ENCODE measurements around the gene LRCH1. TPM values are rescaled to one million over a fixed set of nuclear protein-coding genes. Genes with fewer than 3 reads are reported as not detected.

LRCH1 gene
- total and polyA plus RNA-seq, 2 of the 13 experiments (the other 11 are each of a cell fraction or from before 2014, with no cell fraction given), result 4.1 to 12.6 TPM

GRCh38 chr13:46796515-46797474 is 243.8 kb downstream of the LRCH1 start, which contains the start of gene ESD (continued):
- TF ChIP-seq RERE (CRISPR knock-in tag; IDR thresholded peaks at IDR 0.05; ENCODE audit: low read depth) (0 out of 2 replicates have a peak, but pooled peaks have one; percentile 52), ZNF687 (CRISPR knock-in tag; IDR thresholded peaks at IDR 0.05) (peak; percentile 98), MXD3 (CRISPR knock-in tag; IDR thresholded peaks at IDR 0.05) (peak; percentile 76), ZNF567 (CRISPR knock-in tag; IDR thresholded peaks at IDR 0.05; ENCODE audit: borderline replicate concordance) (no peak), ZNF639 (CRISPR knock-in tag; conservative IDR thresholded peaks at IDR 0.05) (peak; percentile 58; the same call in 1 of the 2 replicates), ZNF691 (CRISPR knock-in tag; IDR thresholded peaks at IDR 0.05; ENCODE audit: borderline replicate concordance, low read depth) (peak; percentile 12; the same call in 1 of the 2 replicates), MTA1 (CRISPR knock-in tag; IDR thresholded peaks at IDR 0.05; ENCODE audit: borderline replicate concordance) (peak; percentile 87; the same call in 1 of the 2 replicates), MBNL3 (CRISPR knock-in tag; conservative IDR thresholded peaks at IDR 0.05) (no peak), ZXDC (CRISPR knock-in tag; IDR thresholded peaks at IDR 0.05) (0 out of 2 replicates have a peak, but pooled peaks have one; percentile 19), SALL1 (CRISPR knock-in tag; IDR thresholded peaks at IDR 0.05) (peak; percentile 74), FLYWCH1 (CRISPR knock-in tag; IDR thresholded peaks at IDR 0.05) (no peak)

Measured in HepG2 (cell line).